ENCODE results near the gene PRELP. TPM values are rescaled to one million over a fixed set of nuclear protein-coding genes. Genes with fewer than 3 reads are reported as not detected.

PRELP gene
- total and polyA plus RNA-seq, 9 of the 15 experiments (the other 6 are each of a cell fraction or from before 2014, with no cell fraction given): 0.04 TPM; not detected in 8

DNA sequence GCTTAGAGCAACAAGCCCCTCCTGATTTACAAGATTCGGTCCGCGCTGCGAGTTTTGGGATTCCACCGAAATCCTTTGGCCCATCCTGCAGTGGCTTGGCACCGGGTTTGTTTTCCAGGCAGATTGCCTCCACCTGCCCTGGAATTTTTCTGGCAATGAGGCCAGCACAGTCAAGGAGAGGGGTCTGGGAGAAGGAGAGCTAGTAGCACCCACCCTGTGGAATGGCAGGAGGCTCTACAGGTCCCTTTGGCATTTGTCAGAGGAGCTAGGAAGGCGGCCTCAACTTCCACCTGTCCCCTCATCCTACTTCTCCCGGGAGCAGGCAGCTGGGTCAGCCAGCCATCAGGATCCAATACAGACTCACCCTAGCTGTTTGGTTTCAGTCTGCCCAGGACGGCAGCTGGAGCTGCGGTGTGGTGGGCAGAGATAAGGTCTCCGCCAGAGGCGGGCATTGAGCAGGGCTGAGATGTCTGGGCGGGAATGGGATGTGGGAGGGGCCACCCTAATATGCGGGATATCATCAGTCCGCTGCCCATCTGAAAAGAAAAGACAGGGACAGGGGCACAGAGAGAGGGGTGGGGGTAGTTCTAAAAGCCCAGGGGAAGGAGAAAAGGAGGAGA lies 37.8 kb upstream of the PRELP start (continued):
- TF ChIP-seq, protein P1, sequence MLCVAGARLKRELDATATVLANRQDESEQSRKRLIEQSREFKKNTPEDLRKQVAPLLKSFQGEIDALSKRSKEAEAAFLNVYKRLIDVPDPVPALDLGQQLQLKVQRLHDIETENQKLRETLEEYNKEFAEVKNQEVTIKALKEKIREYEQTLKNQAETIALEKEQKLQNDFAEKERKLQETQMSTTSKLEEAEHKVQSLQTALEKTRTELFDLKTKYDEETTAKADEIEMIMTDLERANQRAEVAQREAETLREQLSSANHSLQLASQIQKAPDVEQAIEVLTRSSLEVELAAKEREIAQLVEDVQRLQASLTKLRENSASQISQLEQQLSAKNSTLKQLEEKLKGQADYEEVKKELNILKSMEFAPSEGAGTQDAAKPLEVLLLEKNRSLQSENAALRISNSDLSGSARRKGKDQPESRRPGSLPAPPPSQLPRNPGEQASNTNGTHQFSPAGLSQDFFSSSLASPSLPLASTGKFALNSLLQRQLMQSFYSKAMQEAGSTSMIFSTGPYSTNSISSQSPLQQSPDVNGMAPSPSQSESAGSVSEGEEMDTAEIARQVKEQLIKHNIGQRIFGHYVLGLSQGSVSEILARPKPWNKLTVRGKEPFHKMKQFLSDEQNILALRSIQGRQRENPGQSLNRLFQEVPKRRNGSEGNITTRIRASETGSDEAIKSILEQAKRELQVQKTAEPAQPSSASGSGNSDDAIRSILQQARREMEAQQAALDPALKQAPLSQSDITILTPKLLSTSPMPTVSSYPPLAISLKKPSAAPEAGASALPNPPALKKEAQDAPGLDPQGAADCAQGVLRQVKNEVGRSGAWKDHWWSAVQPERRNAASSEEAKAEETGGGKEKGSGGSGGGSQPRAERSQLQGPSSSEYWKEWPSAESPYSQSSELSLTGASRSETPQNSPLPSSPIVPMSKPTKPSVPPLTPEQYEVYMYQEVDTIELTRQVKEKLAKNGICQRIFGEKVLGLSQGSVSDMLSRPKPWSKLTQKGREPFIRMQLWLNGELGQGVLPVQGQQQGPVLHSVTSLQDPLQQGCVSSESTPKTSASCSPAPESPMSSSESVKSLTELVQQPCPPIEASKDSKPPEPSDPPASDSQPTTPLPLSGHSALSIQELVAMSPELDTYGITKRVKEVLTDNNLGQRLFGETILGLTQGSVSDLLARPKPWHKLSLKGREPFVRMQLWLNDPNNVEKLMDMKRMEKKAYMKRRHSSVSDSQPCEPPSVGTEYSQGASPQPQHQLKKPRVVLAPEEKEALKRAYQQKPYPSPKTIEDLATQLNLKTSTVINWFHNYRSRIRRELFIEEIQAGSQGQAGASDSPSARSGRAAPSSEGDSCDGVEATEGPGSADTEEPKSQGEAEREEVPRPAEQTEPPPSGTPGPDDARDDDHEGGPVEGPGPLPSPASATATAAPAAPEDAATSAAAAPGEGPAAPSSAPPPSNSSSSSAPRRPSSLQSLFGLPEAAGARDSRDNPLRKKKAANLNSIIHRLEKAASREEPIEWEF (CRISPR knock-in tag; IDR thresholded peaks at IDR 0.05): no peak
- TF ChIP-seq NFE2L1 (tag; IDR thresholded peaks at IDR 0.05; ENCODE audit: borderline replicate concordance, low read depth) (no peak), PCBP2 (IDR thresholded peaks at IDR 0.05; ENCODE audit: low read depth, low read length, poor library complexity, severe bottlenecking) (no peak)
- TF ChIP-seq, protein P2, sequence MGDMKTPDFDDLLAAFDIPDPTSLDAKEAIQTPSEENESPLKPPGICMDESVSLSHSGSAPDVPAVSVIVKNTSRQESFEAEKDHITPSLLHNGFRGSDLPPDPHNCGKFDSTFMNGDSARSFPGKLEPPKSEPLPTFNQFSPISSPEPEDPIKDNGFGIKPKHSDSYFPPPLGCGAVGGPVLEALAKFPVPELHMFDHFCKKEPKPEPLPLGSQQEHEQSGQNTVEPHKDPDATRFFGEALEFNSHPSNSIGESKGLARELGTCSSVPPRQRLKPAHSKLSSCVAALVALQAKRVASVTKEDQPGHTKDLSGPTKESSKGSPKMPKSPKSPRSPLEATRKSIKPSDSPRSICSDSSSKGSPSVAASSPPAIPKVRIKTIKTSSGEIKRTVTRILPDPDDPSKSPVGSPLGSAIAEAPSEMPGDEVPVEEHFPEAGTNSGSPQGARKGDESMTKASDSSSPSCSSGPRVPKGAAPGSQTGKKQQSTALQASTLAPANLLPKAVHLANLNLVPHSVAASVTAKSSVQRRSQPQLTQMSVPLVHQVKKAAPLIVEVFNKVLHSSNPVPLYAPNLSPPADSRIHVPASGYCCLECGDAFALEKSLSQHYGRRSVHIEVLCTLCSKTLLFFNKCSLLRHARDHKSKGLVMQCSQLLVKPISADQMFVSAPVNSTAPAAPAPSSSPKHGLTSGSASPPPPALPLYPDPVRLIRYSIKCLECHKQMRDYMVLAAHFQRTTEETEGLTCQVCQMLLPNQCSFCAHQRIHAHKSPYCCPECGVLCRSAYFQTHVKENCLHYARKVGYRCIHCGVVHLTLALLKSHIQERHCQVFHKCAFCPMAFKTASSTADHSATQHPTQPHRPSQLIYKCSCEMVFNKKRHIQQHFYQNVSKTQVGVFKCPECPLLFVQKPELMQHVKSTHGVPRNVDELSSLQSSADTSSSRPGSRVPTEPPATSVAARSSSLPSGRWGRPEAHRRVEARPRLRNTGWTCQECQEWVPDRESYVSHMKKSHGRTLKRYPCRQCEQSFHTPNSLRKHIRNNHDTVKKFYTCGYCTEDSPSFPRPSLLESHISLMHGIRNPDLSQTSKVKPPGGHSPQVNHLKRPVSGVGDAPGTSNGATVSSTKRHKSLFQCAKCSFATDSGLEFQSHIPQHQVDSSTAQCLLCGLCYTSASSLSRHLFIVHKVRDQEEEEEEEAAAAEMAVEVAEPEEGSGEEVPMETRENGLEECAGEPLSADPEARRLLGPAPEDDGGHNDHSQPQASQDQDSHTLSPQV (IDR thresholded peaks at IDR 0.05): no peak
- TF ChIP-seq, protein P3, sequence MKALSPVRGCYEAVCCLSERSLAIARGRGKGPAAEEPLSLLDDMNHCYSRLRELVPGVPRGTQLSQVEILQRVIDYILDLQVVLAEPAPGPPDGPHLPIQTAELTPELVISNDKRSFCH (CRISPR knock-in tag; IDR thresholded peaks at IDR 0.05): no peak
- TF ChIP-seq, protein P3 (tag; IDR thresholded peaks at IDR 0.05): no peak
